GM12878 (cell line): Measurements from ENCODE around the gene ARL14. TPM values are rescaled to one million over a fixed set of nuclear protein-coding genes. Genes with fewer than 3 reads are reported as not detected.

Source experiments
- ATAC-seq: fragments of 200-7000 bp; cut with Tn5 transposase; 3 replicates; pipeline ENCODE4 v1.9.1; 2020; ENCODE audit warnings: mild to moderate bottlenecking, moderate library complexity
- BruUV-seq: library from RNA; stranded (reverse); fragments of 400-500 nt; replicated peaks from 2 replicates; lab custom pipeline; 2021; lab: Mats Ljungman, UMichigan
- CTCF ChIA-PET: fragments of 300-600 bp; sonication (Branson Sonifier 250); formaldehyde crosslinking; extraction: SDS; loops from one replicate; lab custom pipeline; 2021; ENCODE audit warnings: inconsistent platforms; lab: Yijun Ruan, JAX
- POLR2A ChIA-PET: fragments of 350-600 bp; formaldehyde crosslinking; extraction: SDS; loops from one replicate; lab custom pipeline; 2021; ENCODE audit warnings: inconsistent platforms; lab: Charles Lee
- RAD21 ChIA-PET: fragments of 300-600 bp; sonication (Branson Sonifier 250); formaldehyde crosslinking; loops from one replicate; lab custom pipeline; 2023; ENCODE audit warnings: antibody characterized with exemption; ENCODE audit not compliant: unreplicated experiment; lab: Charles Lee
- SMC1A ChIA-PET: fragments of 300-600 bp; sonication (Branson Sonifier 250); formaldehyde crosslinking; loops from one replicate; lab custom pipeline; 2023; ENCODE audit not compliant: unreplicated experiment, uncharacterized antibody; lab: Charles Lee
- DNase-seq: peaks from one replicate; pipeline ENCODE4 v3.0.0-alpha.2; 2011; ENCODE audit warnings: low read depth, low spot score
- FAIRE-seq: peaks from 3 replicates; lab custom pipeline; 2011; peaks lifted over from hg19 to GRCh38; lab: Jason Lieb, UNC
- H2AFZ ChIP-seq: 2 replicates; pipeline ENCODE4 v1.6.0; 2011; ENCODE audit warnings: low read depth, low read length, control low read depth; ENCODE audit not compliant: control insufficient read depth
- H3K27ac ChIP-seq: 2 replicates; pipeline ENCODE4 v1.5.1; 2011; ENCODE audit warnings: control low read depth; ENCODE audit not compliant: control insufficient read depth, insufficient read depth
- H3K27me3 ChIP-seq, 2 experiments: replicated peaks in 1 of 2; 2 replicates each; pipeline versions ENCODE4 v1.6.0 to v1.6.1; 2011; ENCODE audit warnings: low read length in 1 of 2; ENCODE audit not compliant: control insufficient read depth in 2 of 2, insufficient read depth in 2 of 2
- H3K36me3 ChIP-seq, 2 experiments: 2 replicates each; pipeline ENCODE4 v1.5.1; 2011; ENCODE audit warnings: low read length in 1 of 2; ENCODE audit not compliant: control insufficient read depth in 2 of 2, insufficient read depth in 2 of 2
- H3K4me1 ChIP-seq: 2 replicates; pipeline ENCODE4 v1.6.1; 2011; ENCODE audit warnings: mild to moderate bottlenecking, low read length, moderate library complexity, mixed read lengths; ENCODE audit not compliant: control insufficient read depth, insufficient read depth
- H3K4me2 ChIP-seq: 2 replicates; pipeline ENCODE4 v1.6.0; 2011; ENCODE audit warnings: control low read depth; ENCODE audit not compliant: control insufficient read depth, insufficient read depth
- H3K4me3 ChIP-seq: fragments of 200-600 bp; sonication (generic); 2 replicates; pipeline ENCODE4 v1.5.1; 2016
- H3K79me2 ChIP-seq: 2 replicates; pipeline ENCODE4 v1.6.0; 2011; ENCODE audit warnings: low read length; ENCODE audit not compliant: control insufficient read depth, insufficient read depth
- H3K9ac ChIP-seq: 2 replicates; pipeline ENCODE4 v1.8.0; 2011; ENCODE audit warnings: low read length, control low read depth, mixed read lengths; ENCODE audit not compliant: control insufficient read depth, insufficient read depth
- H3K9me3 ChIP-seq: replicated peaks from 3 replicates; pipeline ENCODE4 v1.5.1; 2011; ENCODE audit warnings: mild to moderate bottlenecking, low read length; ENCODE audit not compliant: control insufficient read depth, insufficient read depth
- H4K20me1 ChIP-seq: 2 replicates; pipeline ENCODE4 v1.6.0; 2011; ENCODE audit not compliant: control insufficient read depth, insufficient read depth
- ATF2 ChIP-seq: IDR thresholded peaks from 2 replicates; pipeline ENCODE4 v1.6.1; 2012; ENCODE audit warnings: low read length, inconsistent platforms
- HDAC6 ChIP-seq: fragments of 200-600 bp; sonication (generic); IDR thresholded peaks from one replicate; pipeline ENCODE4 v1.8.0; 2017; ENCODE audit warnings: antibody characterized with exemption; ENCODE audit not compliant: unreplicated experiment
- JUNB ChIP-seq: IDR thresholded peaks from 2 replicates; pipeline ENCODE4 v1.6.1; 2016; ENCODE audit warnings: antibody characterized with exemption, mild to moderate bottlenecking
- KLF5 ChIP-seq: fragments of 450-650 bp; IDR thresholded peaks from 2 replicates; pipeline ENCODE4 v1.6.1; 2014; ENCODE audit warnings: mild to moderate bottlenecking; ENCODE audit not compliant: partially characterized antibody
- MYC ChIP-seq: IDR thresholded peaks from 2 replicates; pipeline ENCODE4 v1.6.1; 2011; ENCODE audit warnings: mild to moderate bottlenecking, low read length, moderate library complexity, inconsistent platforms; ENCODE audit not compliant: insufficient read depth, insufficient replicate concordance, insufficient read length, severe bottlenecking
- NBN ChIP-seq: fragments of 450-650 bp; IDR thresholded peaks from 2 replicates; pipeline ENCODE4 v1.6.1; 2016
- NRF1 ChIP-seq: conservative IDR thresholded peaks from 2 replicates; pipeline ENCODE4 v1.6.1; 2011; ENCODE audit warnings: mild to moderate bottlenecking, low read depth, low read length, improper control_type of control experiment
- RBBP5 ChIP-seq: fragments of 200-600 bp; sonication (generic); conservative IDR thresholded peaks from 2 replicates; pipeline ENCODE4 v1.6.1; 2016
- SMAD5 ChIP-seq: IDR thresholded peaks from 2 replicates; pipeline ENCODE4 v1.6.1; 2016; ENCODE audit warnings: antibody characterized with exemption, low read depth
- WGBS: methylation state at CpG from one replicate; pipeline ENCODE4 v1.1.6; 2016; ENCODE audit warnings: low lambda C conversion rate; ENCODE audit not compliant: insufficient replicate concordance, insufficient coverage; ENCODE audit errors: missing lambda C conversion rate; 5-methylcytosine and 5-hydroxymethylcytosine counted together
- in situ Hi-C: fragments of 300-500 bp; cut with MboI; formaldehyde crosslinking; loops from 9 replicates; pipeline ENCODE4 v1.14.3; 2018; ENCODE audit warnings: mixed read lengths
- intact Hi-C: fragments of 100-400 bp; cut with micrococcal nuclease; formaldehyde crosslinking; loops from one replicate; pipeline ENCODE4 v1.14.2; 2022; ENCODE audit not compliant: unreplicated experiment
- polyA plus RNA-seq, 11 experiments: library from polyadenylated mRNA; depleted of rRNA in 4 of 11; unstranded in 6 of 11; stranded (reverse) in 5 of 11; fragments of >200 nt; fragmentation: Nextera tagmentation in 4 of 11; fragmentation: Illumina TruSeq in 1 of 11; extraction: Ambion mirVana in 4 of 11; extraction: Trizol in 1 of 11; gene quantifications; 1 replicate in 1 of 11; 2 replicates in 10 of 11; pipeline versions ENCODE4 v1.2.1 to v1.2.3, GENCODE V29; 2011 to 2016; ENCODE audit warnings: inconsistent platforms in 2 of 11, missing spikeins in 2 of 11, low read depth in 1 of 11
- total RNA-seq, 4 experiments: library from RNA; depleted of rRNA in 3 of 4; stranded (reverse); fragments of >200 nt in 3 of 4; fragmentation: Illumina TruSeq in 1 of 4; extraction: Trizol in 1 of 4; gene quantifications; 2 replicates each; pipeline versions ENCODE4 v1.2.1 to v1.2.3, GENCODE V29; 2013 to 2021
- TF ChIP-seq, protein P1 (sequence below): fragments of 450-650 bp; IDR thresholded peaks from 2 replicates; pipeline ENCODE4 v1.6.1; 2017; ENCODE audit warnings: mild to moderate bottlenecking, moderate library complexity
- TF ChIP-seq, protein P2 (sequence below): fragments of 450-650 bp; IDR thresholded peaks from 2 replicates; pipeline ENCODE4 v1.6.1; 2018; ENCODE audit warnings: mild to moderate bottlenecking, low read depth, moderate library complexity; ENCODE audit not compliant: partially characterized antibody
- TF ChIP-seq, protein P3 (sequence below): fragments of 450-650 bp; formaldehyde crosslinking; IDR thresholded peaks from 2 replicates; pipeline ENCODE4 v1.4.0; 2020; ENCODE audit warnings: mild to moderate bottlenecking, moderate library complexity

The ARL14 gene
- total and polyA plus RNA-seq, 10 of the 15 experiments (the other 5 are each of a cell fraction or from before 2014, with no cell fraction given) = 0.04 to 0.18 TPM; not detected in 8

GRCh38 chr3:160660902-160661301 lies 16.1 kb upstream of the ARL14 start:
- Histone ChIP-seq H3K9me3 (no peaks in the 10 kb centered on the region; the same call in 2 of the 3 replicates), H3K9ac (no peak overlapping the region), H3K27ac (no peak overlapping the region), H3K4me3 (no peak overlapping the region), H3K27me3 (no peaks in the 10 kb centered on the region), H2AFZ (no peak overlapping the region), H3K79me2 (no peaks in the 10 kb centered on the region), H3K36me3 (no peaks in the 10 kb centered on the region), H3K4me1 (peaks cover 3% of the 10 kb centered on the region; the same call in 1 of the 2 replicates), H4K20me1 (no peaks in the 10 kb centered on the region), H3K4me2 (no peak overlapping the region)
- intact Hi-C loops = no loop called here
- CTCF ChIA-PET = interaction anchor here (0.6 to 1.0 kb wide), 4 partner anchors 11 to 150 kb away, joined by 3 read pairs; no protein-coding TSS in a partner anchor
- RAD21 ChIA-PET = interaction anchor here (1.3 kb wide), 1 partner anchor 10 kb away, joined by 3 read pairs; no protein-coding TSS in a partner anchor
- ATAC-seq (no peak), DNase-seq (no peak), FAIRE-seq (no peak)
- POLR2A ChIA-PET = interaction anchor here (1.2 kb wide), 1 partner anchor 8 kb away, joined by 3 read pairs; no protein-coding TSS in a partner anchor
- SMC1A ChIA-PET = interaction anchor here (0.7 to 2.8 kb wide), 5 partner anchors 13 to 778 kb away, joined by 3 to 11 read pairs (median 3); no protein-coding TSS in a partner anchor
- in situ Hi-C loops = no loop called here
- no TSS peak for BruUV-seq
- WGBS = 76% methylated on average over 5 of the region's 5 CpGs
- TF ChIP-seq, protein P1, sequence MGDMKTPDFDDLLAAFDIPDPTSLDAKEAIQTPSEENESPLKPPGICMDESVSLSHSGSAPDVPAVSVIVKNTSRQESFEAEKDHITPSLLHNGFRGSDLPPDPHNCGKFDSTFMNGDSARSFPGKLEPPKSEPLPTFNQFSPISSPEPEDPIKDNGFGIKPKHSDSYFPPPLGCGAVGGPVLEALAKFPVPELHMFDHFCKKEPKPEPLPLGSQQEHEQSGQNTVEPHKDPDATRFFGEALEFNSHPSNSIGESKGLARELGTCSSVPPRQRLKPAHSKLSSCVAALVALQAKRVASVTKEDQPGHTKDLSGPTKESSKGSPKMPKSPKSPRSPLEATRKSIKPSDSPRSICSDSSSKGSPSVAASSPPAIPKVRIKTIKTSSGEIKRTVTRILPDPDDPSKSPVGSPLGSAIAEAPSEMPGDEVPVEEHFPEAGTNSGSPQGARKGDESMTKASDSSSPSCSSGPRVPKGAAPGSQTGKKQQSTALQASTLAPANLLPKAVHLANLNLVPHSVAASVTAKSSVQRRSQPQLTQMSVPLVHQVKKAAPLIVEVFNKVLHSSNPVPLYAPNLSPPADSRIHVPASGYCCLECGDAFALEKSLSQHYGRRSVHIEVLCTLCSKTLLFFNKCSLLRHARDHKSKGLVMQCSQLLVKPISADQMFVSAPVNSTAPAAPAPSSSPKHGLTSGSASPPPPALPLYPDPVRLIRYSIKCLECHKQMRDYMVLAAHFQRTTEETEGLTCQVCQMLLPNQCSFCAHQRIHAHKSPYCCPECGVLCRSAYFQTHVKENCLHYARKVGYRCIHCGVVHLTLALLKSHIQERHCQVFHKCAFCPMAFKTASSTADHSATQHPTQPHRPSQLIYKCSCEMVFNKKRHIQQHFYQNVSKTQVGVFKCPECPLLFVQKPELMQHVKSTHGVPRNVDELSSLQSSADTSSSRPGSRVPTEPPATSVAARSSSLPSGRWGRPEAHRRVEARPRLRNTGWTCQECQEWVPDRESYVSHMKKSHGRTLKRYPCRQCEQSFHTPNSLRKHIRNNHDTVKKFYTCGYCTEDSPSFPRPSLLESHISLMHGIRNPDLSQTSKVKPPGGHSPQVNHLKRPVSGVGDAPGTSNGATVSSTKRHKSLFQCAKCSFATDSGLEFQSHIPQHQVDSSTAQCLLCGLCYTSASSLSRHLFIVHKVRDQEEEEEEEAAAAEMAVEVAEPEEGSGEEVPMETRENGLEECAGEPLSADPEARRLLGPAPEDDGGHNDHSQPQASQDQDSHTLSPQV = no peak
- TF ChIP-seq RBBP5 (no peak), KLF5 (no peak), ATF2 (no peak), NBN (no peak), MYC (no peak), HDAC6 (no peak), SMAD5 (no peak), NRF1 (no peak), JUNB (no peak)
- TF ChIP-seq, protein P2, sequence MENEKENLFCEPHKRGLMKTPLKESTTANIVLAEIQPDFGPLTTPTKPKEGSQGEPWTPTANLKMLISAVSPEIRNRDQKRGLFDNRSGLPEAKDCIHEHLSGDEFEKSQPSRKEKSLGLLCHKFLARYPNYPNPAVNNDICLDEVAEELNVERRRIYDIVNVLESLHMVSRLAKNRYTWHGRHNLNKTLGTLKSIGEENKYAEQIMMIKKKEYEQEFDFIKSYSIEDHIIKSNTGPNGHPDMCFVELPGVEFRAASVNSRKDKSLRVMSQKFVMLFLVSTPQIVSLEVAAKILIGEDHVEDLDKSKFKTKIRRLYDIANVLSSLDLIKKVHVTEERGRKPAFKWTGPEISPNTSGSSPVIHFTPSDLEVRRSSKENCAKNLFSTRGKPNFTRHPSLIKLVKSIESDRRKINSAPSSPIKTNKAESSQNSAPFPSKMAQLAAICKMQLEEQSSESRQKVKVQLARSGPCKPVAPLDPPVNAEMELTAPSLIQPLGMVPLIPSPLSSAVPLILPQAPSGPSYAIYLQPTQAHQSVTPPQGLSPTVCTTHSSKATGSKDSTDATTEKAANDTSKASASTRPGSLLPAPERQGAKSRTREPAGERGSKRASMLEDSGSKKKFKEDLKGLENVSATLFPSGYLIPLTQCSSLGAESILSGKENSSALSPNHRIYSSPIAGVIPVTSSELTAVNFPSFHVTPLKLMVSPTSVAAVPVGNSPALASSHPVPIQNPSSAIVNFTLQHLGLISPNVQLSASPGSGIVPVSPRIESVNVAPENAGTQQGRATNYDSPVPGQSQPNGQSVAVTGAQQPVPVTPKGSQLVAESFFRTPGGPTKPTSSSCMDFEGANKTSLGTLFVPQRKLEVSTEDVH = no peak
- TF ChIP-seq, protein P3, sequence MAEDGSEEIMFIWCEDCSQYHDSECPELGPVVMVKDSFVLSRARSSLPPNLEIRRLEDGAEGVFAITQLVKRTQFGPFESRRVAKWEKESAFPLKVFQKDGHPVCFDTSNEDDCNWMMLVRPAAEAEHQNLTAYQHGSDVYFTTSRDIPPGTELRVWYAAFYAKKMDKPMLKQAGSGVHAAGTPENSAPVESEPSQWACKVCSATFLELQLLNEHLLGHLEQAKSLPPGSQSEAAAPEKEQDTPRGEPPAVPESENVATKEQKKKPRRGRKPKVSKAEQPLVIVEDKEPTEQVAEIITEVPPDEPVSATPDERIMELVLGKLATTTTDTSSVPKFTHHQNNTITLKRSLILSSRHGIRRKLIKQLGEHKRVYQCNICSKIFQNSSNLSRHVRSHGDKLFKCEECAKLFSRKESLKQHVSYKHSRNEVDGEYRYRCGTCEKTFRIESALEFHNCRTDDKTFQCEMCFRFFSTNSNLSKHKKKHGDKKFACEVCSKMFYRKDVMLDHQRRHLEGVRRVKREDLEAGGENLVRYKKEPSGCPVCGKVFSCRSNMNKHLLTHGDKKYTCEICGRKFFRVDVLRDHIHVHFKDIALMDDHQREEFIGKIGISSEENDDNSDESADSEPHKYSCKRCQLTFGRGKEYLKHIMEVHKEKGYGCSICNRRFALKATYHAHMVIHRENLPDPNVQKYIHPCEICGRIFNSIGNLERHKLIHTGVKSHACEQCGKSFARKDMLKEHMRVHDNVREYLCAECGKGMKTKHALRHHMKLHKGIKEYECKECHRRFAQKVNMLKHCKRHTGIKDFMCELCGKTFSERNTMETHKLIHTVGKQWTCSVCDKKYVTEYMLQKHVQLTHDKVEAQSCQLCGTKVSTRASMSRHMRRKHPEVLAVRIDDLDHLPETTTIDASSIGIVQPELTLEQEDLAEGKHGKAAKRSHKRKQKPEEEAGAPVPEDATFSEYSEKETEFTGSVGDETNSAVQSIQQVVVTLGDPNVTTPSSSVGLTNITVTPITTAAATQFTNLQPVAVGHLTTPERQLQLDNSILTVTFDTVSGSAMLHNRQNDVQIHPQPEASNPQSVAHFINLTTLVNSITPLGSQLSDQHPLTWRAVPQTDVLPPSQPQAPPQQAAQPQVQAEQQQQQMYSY (CRISPR knock-in tag) = no peak
